GM21528 (cell line): ENCODE results near the gene SLC30A2.

ENCODE experiments used
- ATAC-seq: cut with Tn5 transposase; IDR thresholded peaks from one replicate; pipeline ENCODE4 v1.9.1; 2021; ENCODE audit warnings: mild to moderate bottlenecking, moderate library complexity; ENCODE audit not compliant: unreplicated experiment, low FRiP score

SLC30A2 gene

GRCh38 chr1:26025517-26025916, 20.4 kb downstream of the SLC30A2 start:
- ATAC-seq = no peak

- ATAC-seq = no peak
Observed at GRCh38 chr1:26025060-26025459, 20.9 kb downstream of the SLC30A2 start.

- no peak for ATAC-seq
Observed at GRCh38 chr1:26023826-26024225, 22.1 kb downstream of the SLC30A2 start.

- ATAC-seq = no peak
Observed at GRCh38 chr1:26023009-26023408, 22.9 kb downstream of the SLC30A2 start.

GRCh38 chr1:26022404-26022779, 23.5 kb downstream of the SLC30A2 start:
- ATAC-seq = no peak

- ATAC-seq = no peak
Observed at GRCh38 chr1:26021647-26022403, 24.1 kb downstream of the SLC30A2 start, which contains the start of gene EXTL1. TSS of gene EXTL1 (plus strand) at chr1:26021775. CDS start at chr1:26022647, 872 bp downstream.

GRCh38 chr1:26020941-26021646, 24.8 kb downstream of the SLC30A2 start:
- no peak for ATAC-seq

- no peak for ATAC-seq
Observed at GRCh38 chr1:26020330-26020768, 25.6 kb downstream of the SLC30A2 start.

- no peak for ATAC-seq
Observed at GRCh38 chr1:26019641-26020315, 26.1 kb downstream of the SLC30A2 start.

GRCh38 chr1:26017606-26018005, 28.3 kb downstream of the SLC30A2 start:
- no peak for ATAC-seq

- no peak for ATAC-seq
Observed at GRCh38 chr1:26016953-26017545, 28.9 kb downstream of the SLC30A2 start.

- ATAC-seq = no peak
Observed at GRCh38 chr1:26016258-26016952, 29.5 kb downstream of the SLC30A2 start.

- no peak for ATAC-seq
Observed at GRCh38 chr1:26015358-26015757, 30.6 kb downstream of the SLC30A2 start.

- no peak for ATAC-seq
Observed at GRCh38 chr1:26014179-26014578, 31.7 kb downstream of the SLC30A2 start.

- ATAC-seq = no peak
Observed at GRCh38 chr1:26012864-26013263, 33.1 kb downstream of the SLC30A2 start.

GRCh38 chr1:26010825-26011224, 35.1 kb downstream of the SLC30A2 start:
- no peak for ATAC-seq

- ATAC-seq = no peak
Observed at GRCh38 chr1:26009796-26010447, 36.0 kb downstream of the SLC30A2 start.

GRCh38 chr1:26006710-26007109, 39.2 kb downstream of the SLC30A2 start:
- no peak for ATAC-seq

- no peak for ATAC-seq
Observed at GRCh38 chr1:26005434-26006105, 40.3 kb downstream of the SLC30A2 start.
